ENCODE results near the gene CHRNA4.

- TF ChIP-seq, protein P1, sequence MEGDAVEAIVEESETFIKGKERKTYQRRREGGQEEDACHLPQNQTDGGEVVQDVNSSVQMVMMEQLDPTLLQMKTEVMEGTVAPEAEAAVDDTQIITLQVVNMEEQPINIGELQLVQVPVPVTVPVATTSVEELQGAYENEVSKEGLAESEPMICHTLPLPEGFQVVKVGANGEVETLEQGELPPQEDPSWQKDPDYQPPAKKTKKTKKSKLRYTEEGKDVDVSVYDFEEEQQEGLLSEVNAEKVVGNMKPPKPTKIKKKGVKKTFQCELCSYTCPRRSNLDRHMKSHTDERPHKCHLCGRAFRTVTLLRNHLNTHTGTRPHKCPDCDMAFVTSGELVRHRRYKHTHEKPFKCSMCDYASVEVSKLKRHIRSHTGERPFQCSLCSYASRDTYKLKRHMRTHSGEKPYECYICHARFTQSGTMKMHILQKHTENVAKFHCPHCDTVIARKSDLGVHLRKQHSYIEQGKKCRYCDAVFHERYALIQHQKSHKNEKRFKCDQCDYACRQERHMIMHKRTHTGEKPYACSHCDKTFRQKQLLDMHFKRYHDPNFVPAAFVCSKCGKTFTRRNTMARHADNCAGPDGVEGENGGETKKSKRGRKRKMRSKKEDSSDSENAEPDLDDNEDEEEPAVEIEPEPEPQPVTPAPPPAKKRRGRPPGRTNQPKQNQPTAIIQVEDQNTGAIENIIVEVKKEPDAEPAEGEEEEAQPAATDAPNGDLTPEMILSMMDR (IDR thresholded peaks at IDR 0.05): no peak
- no peak for TF ChIP-seq POLR2A (IDR thresholded peaks at IDR 0.05)
Measured at GRCh38 chr20:63307538-63308217, 53.5 kb downstream of the CHRNA4 start.
